Suprapubic skin (tissue), 3 donors: ENCODE data around the gene FAM241A.

Experiments
- EP300 ChIP-seq: sonication (generic); formaldehyde crosslinking; IDR thresholded peaks from one replicate; pipeline ENCODE4 v1.6.1; 2017; ENCODE audit warnings: antibody characterized with exemption
- POLR2A ChIP-seq, 2 donors: fragments of 450-650 bp; IDR thresholded peaks; one replicate each; pipeline ENCODE4 v1.6.1; 2017; ENCODE audit warnings: antibody characterized with exemption in 2 of 2, mild to moderate bottlenecking in 2 of 2, moderate library complexity in 2 of 2
- TF ChIP-seq, protein P1 (sequence below), 2 donors: fragments of 200-600 bp in 1 of 2; fragments of 450-650 bp in 1 of 2; sonication (generic) in 1 of 2; IDR thresholded peaks; one replicate each; pipeline ENCODE4 v1.5.1; 2016 to 2019; ENCODE audit warnings: antibody characterized with exemption in 2 of 2, mild to moderate bottlenecking in 1 of 2, moderate library complexity in 1 of 2

- TF ChIP-seq POLR2A (IDR thresholded peaks at IDR 0.05) (no peak), EP300 (no peak)
- TF ChIP-seq, protein P1, sequence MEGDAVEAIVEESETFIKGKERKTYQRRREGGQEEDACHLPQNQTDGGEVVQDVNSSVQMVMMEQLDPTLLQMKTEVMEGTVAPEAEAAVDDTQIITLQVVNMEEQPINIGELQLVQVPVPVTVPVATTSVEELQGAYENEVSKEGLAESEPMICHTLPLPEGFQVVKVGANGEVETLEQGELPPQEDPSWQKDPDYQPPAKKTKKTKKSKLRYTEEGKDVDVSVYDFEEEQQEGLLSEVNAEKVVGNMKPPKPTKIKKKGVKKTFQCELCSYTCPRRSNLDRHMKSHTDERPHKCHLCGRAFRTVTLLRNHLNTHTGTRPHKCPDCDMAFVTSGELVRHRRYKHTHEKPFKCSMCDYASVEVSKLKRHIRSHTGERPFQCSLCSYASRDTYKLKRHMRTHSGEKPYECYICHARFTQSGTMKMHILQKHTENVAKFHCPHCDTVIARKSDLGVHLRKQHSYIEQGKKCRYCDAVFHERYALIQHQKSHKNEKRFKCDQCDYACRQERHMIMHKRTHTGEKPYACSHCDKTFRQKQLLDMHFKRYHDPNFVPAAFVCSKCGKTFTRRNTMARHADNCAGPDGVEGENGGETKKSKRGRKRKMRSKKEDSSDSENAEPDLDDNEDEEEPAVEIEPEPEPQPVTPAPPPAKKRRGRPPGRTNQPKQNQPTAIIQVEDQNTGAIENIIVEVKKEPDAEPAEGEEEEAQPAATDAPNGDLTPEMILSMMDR (IDR thresholded peaks at IDR 0.05) = no peak
These were observed 65.5 kb downstream of the FAM241A start for GRCh38 chr4:112210777-112211176.
